Measurements from ENCODE around the gene MYL12A. TPM values are rescaled to one million over a fixed set of nuclear protein-coding genes. Genes with fewer than 3 reads are reported as not detected.
A peak's percentile ranks its signal among the peaks of the same experiment; 100 is the strongest.

Gene MYL12A
- total RNA-seq, 2 experiments from 2014 or later, result 538 to 542 TPM

DNA sequence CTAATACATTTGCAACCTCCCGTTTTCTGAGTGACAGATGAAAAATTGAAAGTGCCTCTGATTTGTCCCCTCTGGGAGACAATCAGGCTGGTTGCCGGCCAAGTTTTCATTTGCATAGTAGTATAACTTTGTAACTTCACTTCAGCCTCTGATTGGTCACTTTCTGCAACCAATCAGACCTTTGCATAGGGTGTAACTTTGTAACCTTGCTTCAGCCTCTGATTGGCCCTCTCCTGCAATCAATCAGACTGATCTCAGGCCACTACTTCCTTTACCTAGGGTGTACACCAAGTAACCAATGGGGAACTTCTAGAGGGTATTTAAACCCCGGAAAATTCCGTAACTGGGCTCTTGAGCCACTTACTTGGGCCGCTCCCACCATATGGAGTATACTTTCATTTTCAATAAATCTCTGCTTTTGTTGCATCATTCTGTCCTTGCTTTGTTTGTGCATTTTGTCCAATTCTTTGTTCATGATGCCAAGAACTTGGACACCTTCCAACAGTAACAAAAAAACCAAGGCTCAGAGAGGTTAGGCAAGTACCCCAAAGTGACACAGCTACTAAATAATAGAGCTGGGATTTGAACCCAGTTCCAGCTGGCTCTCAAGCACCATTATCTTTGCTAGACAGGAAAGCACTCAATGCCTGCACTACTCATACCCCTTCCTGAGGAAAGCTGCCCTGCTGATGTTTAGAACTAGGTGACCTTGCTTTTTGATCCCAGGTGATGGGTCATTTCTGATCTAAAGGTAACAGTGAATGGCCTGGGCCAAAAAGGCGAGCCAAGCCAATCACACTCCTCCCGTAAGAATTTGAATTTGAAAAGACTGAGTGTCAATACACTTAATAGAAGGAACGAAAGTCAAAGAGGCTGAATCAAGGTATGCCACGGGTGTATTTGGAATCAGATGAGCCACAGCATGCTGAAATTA is 16.9 kb upstream of the MYL12A start:
- no peak overlapping the region for H3K4me3 Mint-ChIP-seq
- H3K27ac Mint-ChIP-seq, result no peak overlapping the region

DNA sequence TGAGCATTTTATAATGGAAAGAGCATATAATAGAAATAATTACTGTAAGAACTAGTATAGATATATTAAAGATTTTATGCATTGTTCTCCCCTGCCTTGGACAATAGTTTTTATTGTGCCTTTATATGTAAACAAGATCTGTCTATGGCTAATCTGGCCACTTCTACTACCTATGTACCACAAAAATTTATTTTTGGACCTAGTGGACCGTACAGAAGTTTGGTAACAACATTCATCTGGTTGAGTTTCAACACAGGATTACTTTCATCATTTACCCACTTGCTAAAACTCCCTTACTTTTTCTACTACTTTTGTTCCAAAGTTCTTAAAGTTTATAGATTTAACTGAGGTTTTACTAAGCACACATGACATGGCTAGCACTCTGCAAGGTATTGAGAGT is 14.6 kb upstream of the MYL12A start:
- H3K4me3 Mint-ChIP-seq, result no peak overlapping the region
- intact Hi-C loops (cut with micrococcal nuclease), result no loop called here
- POLR2A ChIA-PET, result no interaction called here
- no peaks in the 10 kb centered on the region for H3K36me3 Mint-ChIP-seq
- CTCF ChIA-PET, result no interaction called here
- DNase-seq, result no peak
- H3K9me3 Mint-ChIP-seq, result no peaks in the 10 kb centered on the region
- H3K4me1 Mint-ChIP-seq (ENCODE audit: low read depth), result peaks cover 2% of the 10 kb centered on the region
- no peaks in the 10 kb centered on the region for H3K27me3 Mint-ChIP-seq
- no peak overlapping the region for H3K27ac Mint-ChIP-seq

More for the DNA sequence above, 16.9 kb upstream of the MYL12A start:
- CTCF ChIA-PET, result interaction anchor here (0.9 kb wide), 1 partner anchor 79 kb away, joined by 3 read pairs; no protein-coding TSS in a partner anchor
- Mint-ChIP-seq H3K9me3 (no peaks in the 10 kb centered on the region), H3K4me1 (ENCODE audit: low read depth) (peaks cover 6% of the 10 kb centered on the region), H3K36me3 (no peaks in the 10 kb centered on the region), H3K27me3 (no peaks in the 10 kb centered on the region)
- intact Hi-C loops (cut with micrococcal nuclease), result no loop called here
- no peak for DNase-seq
- POLR2A ChIA-PET, result no interaction called here

GRCh38 chr18:3233433-3234168 is 14.0 kb upstream of the MYL12A start:
- H3K27me3 Mint-ChIP-seq, result no peaks in the 10 kb centered on the region
- H3K4me3 Mint-ChIP-seq, result no peak overlapping the region
- POLR2A ChIA-PET, result no interaction called here
- H3K9me3 Mint-ChIP-seq, result no peaks in the 10 kb centered on the region
- H3K27ac Mint-ChIP-seq, result no peak overlapping the region
- H3K4me1 Mint-ChIP-seq (ENCODE audit: low read depth), result peaks cover under 1% of the 10 kb centered on the region
- DNase-seq, result no peak
- CTCF ChIA-PET, result interaction anchor here (1.2 kb wide), 1 partner anchor 248 kb away, joined by 6 read pairs; no protein-coding TSS in a partner anchor
- intact Hi-C loops (cut with micrococcal nuclease), result no loop called here
- H3K36me3 Mint-ChIP-seq, result no peaks in the 10 kb centered on the region

DNA sequence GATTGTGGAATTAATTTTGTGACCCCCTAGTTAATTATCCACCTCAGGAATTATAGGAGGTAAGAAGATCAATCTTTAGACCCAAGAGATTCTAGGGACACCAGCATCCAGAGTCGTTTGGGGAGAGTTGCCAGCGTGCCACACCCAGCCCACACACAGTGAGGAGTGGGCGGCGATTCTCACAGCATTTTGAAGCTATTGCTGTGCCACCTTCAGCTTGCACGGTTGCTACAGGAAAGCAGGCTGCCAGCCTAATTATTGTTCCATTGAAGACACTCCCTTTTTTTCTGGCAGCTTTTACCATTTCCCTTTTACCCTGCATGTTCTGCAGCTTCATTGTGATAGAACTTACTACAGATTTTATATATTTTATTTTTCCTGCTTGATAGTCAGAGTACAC is 13.1 kb upstream of the MYL12A start:
- no peaks in the 10 kb centered on the region for H3K4me1 Mint-ChIP-seq (ENCODE audit: low read depth)
- H3K9me3 Mint-ChIP-seq, result no peaks in the 10 kb centered on the region
- ChIA-PET CTCF (interaction anchor here (1.1 to 1.2 kb wide), 2 partner anchors 83 to 249 kb away, joined by 3 to 6 read pairs; no protein-coding TSS in a partner anchor), POLR2A (no interaction called here)
- H3K27me3 Mint-ChIP-seq, result no peaks in the 10 kb centered on the region
- intact Hi-C loops (cut with micrococcal nuclease), result no loop called here
- no peak for DNase-seq
- no peak overlapping the region for H3K27ac Mint-ChIP-seq
- no peaks in the 10 kb centered on the region for H3K36me3 Mint-ChIP-seq
- H3K4me3 Mint-ChIP-seq, result no peak overlapping the region

DNA sequence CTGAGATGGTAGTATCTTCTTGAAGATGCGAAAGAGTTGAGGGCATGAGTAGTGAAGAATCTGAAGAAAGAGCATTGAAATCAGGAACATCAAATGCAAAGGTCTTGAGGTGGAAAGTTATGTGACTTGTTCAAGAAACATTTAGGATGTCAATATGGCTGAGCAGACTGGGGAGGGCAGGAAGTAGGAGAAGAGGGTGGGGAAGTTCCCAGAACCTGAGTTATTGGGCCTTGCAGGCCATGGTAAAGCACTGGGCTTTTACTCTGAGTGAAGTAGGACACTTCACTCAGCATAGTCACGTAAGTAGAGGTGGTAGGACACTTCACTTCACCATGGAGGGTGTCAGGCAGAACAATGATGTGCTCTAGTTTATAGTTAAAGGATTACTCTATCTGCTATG is 11.8 kb upstream of the MYL12A start:
- no peaks in the 10 kb centered on the region for H3K27me3 Mint-ChIP-seq
- intact Hi-C loops (cut with micrococcal nuclease), result no loop called here
- DNase-seq, result no peak
- ChIA-PET CTCF (interaction anchor here (1.6 kb wide), 1 partner anchor 10 kb away, joined by 4 read pairs; no protein-coding TSS in a partner anchor), POLR2A (no interaction called here)
- no peaks in the 10 kb centered on the region for H3K4me1 Mint-ChIP-seq (ENCODE audit: low read depth)
- H3K9me3 Mint-ChIP-seq, result peaks cover 6% of the 10 kb centered on the region
- peaks cover 3% of the 10 kb centered on the region for H3K36me3 Mint-ChIP-seq
- no peak overlapping the region for H3K27ac Mint-ChIP-seq
- no peak overlapping the region for H3K4me3 Mint-ChIP-seq

- H3K4me1 Mint-ChIP-seq (ENCODE audit: low read depth), result no peaks in the 10 kb centered on the region
- H3K9me3 Mint-ChIP-seq, result peaks cover 11% of the 10 kb centered on the region
- H3K27ac Mint-ChIP-seq, result no peak overlapping the region
- POLR2A ChIA-PET, result no interaction called here
- intact Hi-C loops (cut with micrococcal nuclease), result no loop called here
- H3K4me3 Mint-ChIP-seq, result no peak overlapping the region
- peaks cover 7% of the 10 kb centered on the region for H3K36me3 Mint-ChIP-seq
- no peaks in the 10 kb centered on the region for H3K27me3 Mint-ChIP-seq
- CTCF ChIA-PET, result interaction anchor here (0.9 to 1.6 kb wide), 2 partner anchors 9 to 85 kb away, joined by 3 to 4 read pairs; no protein-coding TSS in a partner anchor
- no peak for DNase-seq
Measured at GRCh38 chr18:3236470-3236869, 11.1 kb upstream of the MYL12A start.

DNA sequence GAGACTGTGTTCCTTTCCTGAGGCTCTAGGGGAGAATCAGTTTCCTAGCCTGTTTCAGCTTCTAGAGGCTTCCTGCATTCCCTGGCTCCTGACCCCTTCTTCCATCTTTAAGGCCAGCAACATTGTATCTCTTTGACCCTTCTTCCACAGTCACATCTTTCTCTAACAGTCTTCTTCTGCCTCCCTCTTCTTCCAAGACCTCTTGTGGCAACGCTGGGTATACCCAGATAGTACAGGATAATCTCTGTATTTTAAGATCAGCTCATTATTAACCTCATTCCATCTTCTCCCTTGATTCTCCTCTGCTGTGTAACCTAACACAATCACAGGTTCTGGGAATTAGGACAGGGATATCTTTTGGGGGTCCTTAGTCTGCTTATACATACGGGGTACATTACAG is 8.9 kb upstream of the MYL12A start:
- H3K27me3 Mint-ChIP-seq, result no peaks in the 10 kb centered on the region
- no peaks in the 10 kb centered on the region for H3K4me1 Mint-ChIP-seq (ENCODE audit: low read depth)
- no peak for DNase-seq
- H3K27ac Mint-ChIP-seq, result no peak overlapping the region
- intact Hi-C loops (cut with micrococcal nuclease), result no loop called here
- ChIA-PET CTCF (interaction anchor here (1.0 kb wide), 1 partner anchor 87 kb away, joined by 3 read pairs; no protein-coding TSS in a partner anchor), POLR2A (no interaction called here)
- H3K4me3 Mint-ChIP-seq, result no peak overlapping the region
- peaks cover 18% of the 10 kb centered on the region for H3K36me3 Mint-ChIP-seq
- peaks cover 20% of the 10 kb centered on the region for H3K9me3 Mint-ChIP-seq

GRCh38 chr18:3245185-3245564 is 2.4 kb upstream of the MYL12A start:
- Mint-ChIP-seq H3K4me3 (peak overlapping the region; percentile 97), H3K9me3 (peaks cover 20% of the 10 kb centered on the region), H3K27ac (peak overlapping the region; percentile 55), H3K4me1 (ENCODE audit: low read depth) (peaks cover 17% of the 10 kb centered on the region), H3K36me3 (peaks cover 30% of the 10 kb centered on the region), H3K27me3 (no peaks in the 10 kb centered on the region)
- ChIA-PET POLR2A (interaction anchor here (1.1 to 1.3 kb wide), 2 partner anchors 251 to 252 kb away, joined by 3 to 5 read pairs; no protein-coding TSS in a partner anchor), CTCF (interaction anchor here (0.7 to 4.0 kb wide), 29 partner anchors 9 to 476 kb away, joined by 3 to 55 read pairs (median 4); partner anchors contain the start of gene MYOM1)
- intact Hi-C loops (cut with micrococcal nuclease), result loop anchor here (5.0 to 10.0 kb wide), 3 partner anchors 490 to 1140 kb away; no protein-coding TSS in a partner anchor
- DNase-seq, result no peak

- Mint-ChIP-seq H3K4me1 (ENCODE audit: low read depth) (peaks cover 23% of the 10 kb centered on the region), H3K9me3 (peaks cover 13% of the 10 kb centered on the region), H3K27ac (peak overlapping the region; percentile 98), H3K4me3 (peak overlapping the region; percentile 97), H3K36me3 (peaks cover 31% of the 10 kb centered on the region), H3K27me3 (no peaks in the 10 kb centered on the region)
- POLR2A ChIA-PET, result interaction anchor here (0.8 to 1.4 kb wide), 7 partner anchors 89 to 312 kb away, joined by 3 to 5 read pairs (median 3); no protein-coding TSS in a partner anchor
- CTCF ChIA-PET, result interaction anchor here (0.6 to 4.0 kb wide), 51 partner anchors 10 to 601 kb away, joined by 3 to 55 read pairs (median 4); partner anchors contain the start of gene MYOM1
- peak; percentile 91 for DNase-seq
- intact Hi-C loops (cut with micrococcal nuclease), result loop anchor here (1.0 to 10.0 kb wide), 10 partner anchors 95 to 1141 kb away; partner anchors contain the start of genes LPIN2 and SMCHD1
Measured at GRCh38 chr18:3245853-3246634, 1.6 kb upstream of the MYL12A start.

GRCh38 chr18:3246635-3247239 is 864 bp upstream of the MYL12A start:
- peaks cover 28% of the 10 kb centered on the region for H3K4me1 Mint-ChIP-seq (ENCODE audit: low read depth)
- intact Hi-C loops (cut with micrococcal nuclease), result loop anchor here (1.0 to 10.0 kb wide), 17 partner anchors 15 to 1142 kb away; partner anchors contain the start of genes LPIN2 and SMCHD1
- CTCF ChIA-PET, result interaction anchor here (0.6 to 4.0 kb wide), 45 partner anchors 9 to 602 kb away, joined by 3 to 55 read pairs (median 4); partner anchors contain the start of gene LPIN2

More at GRCh38 chr18:3246635-3247239, 864 bp upstream of the MYL12A start:
- DNase-seq, result peak; percentile 39
- peak overlapping the region; percentile 97 for H3K4me3 Mint-ChIP-seq
- no peaks in the 10 kb centered on the region for H3K27me3 Mint-ChIP-seq
- POLR2A ChIA-PET, result interaction anchor here (0.8 to 2.0 kb wide), 11 partner anchors 15 to 313 kb away, joined by 3 to 10 read pairs (median 3); partner anchors contain the start of gene MYL12B
- H3K9me3 Mint-ChIP-seq, result peaks cover 7% of the 10 kb centered on the region
- peak overlapping the region; percentile 98 for H3K27ac Mint-ChIP-seq
- H3K36me3 Mint-ChIP-seq, result peaks cover 27% of the 10 kb centered on the region

Data from activated CD4-positive, alpha-beta memory T cell treated with anti-CD3 and anti-CD28 coated beads for 36 hours (primary cell).